ENCODE results near the gene LGALS4. TPM values are rescaled to one million over a fixed set of nuclear protein-coding genes. Genes with fewer than 3 reads are reported as not detected.
"Not testable (repeated sequence)": the region's sequence is repeated elsewhere in the genome, so short reads cannot be mapped to it uniquely, and the experiment has no call there.

LGALS4 gene
- polyA plus RNA-seq, 1 donor = 2.0 TPM

- DNase-seq = no peak
These were observed 30.5 kb upstream of the LGALS4 start for GRCh38 chr19:38843175-38843758.

- no peak for DNase-seq
These were observed 29.9 kb upstream of the LGALS4 start for GRCh38 chr19:38842439-38843174.

- no peak for DNase-seq
These were observed 29.2 kb upstream of the LGALS4 start for GRCh38 chr19:38841787-38842438.

GRCh38 chr19:38841180-38841766 lies 28.5 kb upstream of the LGALS4 start:
- no peak for DNase-seq

- no peak for DNase-seq
These were observed 27.8 kb upstream of the LGALS4 start for GRCh38 chr19:38840583-38840968.

GRCh38 chr19:38839816-38840582 lies 27.3 kb upstream of the LGALS4 start:
- no peak for DNase-seq

GRCh38 chr19:38838986-38839761 lies 26.4 kb upstream of the LGALS4 start:
- no peak for DNase-seq

GRCh38 chr19:38838208-38838985 lies 25.7 kb upstream of the LGALS4 start:
- DNase-seq = no peak

GRCh38 chr19:38837656-38838121 lies 24.9 kb upstream of the LGALS4 start:
- no peak for DNase-seq

GRCh38 chr19:38836983-38837626 lies 24.4 kb upstream of the LGALS4 start:
- DNase-seq = no peak

- no peak for DNase-seq
These were observed 23.6 kb upstream of the LGALS4 start for GRCh38 chr19:38836159-38836982.

GRCh38 chr19:38834590-38834989 lies 21.8 kb upstream of the LGALS4 start:
- DNase-seq = no peak

GRCh38 chr19:38834104-38834490 lies 21.4 kb upstream of the LGALS4 start:
- DNase-seq = no peak

GRCh38 chr19:38833092-38833425 lies 20.3 kb upstream of the LGALS4 start:
- DNase-seq = no peak

GRCh38 chr19:38831142-38831605 lies 18.4 kb upstream of the LGALS4 start:
- peak; percentile 53 for DNase-seq

- no peak for DNase-seq
These were observed 17.4 kb upstream of the LGALS4 start for GRCh38 chr19:38830039-38830733.

GRCh38 chr19:38829203-38829602 lies 16.5 kb upstream of the LGALS4 start:
- DNase-seq = not testable (repeated sequence)

- DNase-seq = no peak
These were observed 14.3 kb upstream of the LGALS4 start for GRCh38 chr19:38826856-38827551.
